Tibial nerve (tissue), 4 donors: ENCODE data around the gene ABCB9. TPM values are rescaled to one million over a fixed set of nuclear protein-coding genes. Genes with fewer than 3 reads are reported as not detected.

Experiments
- DNase-seq, 2 donors: peaks; one replicate each; pipeline ENCODE4 v3.0.0-alpha.2; 2019; ENCODE audit warnings: low spot score in 2 of 2
- H3K27ac ChIP-seq, 4 donors: fragments of 200-600 bp; sonication (generic) in 3 of 4; one replicate each; pipeline ENCODE4 v1.5.1; 2017 to 2019; ENCODE audit warnings: mild to moderate bottlenecking in 1 of 4
- H3K27me3 ChIP-seq, 2 donors: fragments of 200-600 bp; sonication (generic) in 1 of 2; one replicate each; pipeline versions ENCODE4 v1.5.1 to v1.6.0; 2017 to 2019
- H3K36me3 ChIP-seq, 3 donors: fragments of 200-600 bp; sonication (generic); one replicate each; pipeline ENCODE4 v1.5.1; 2018 to 2019
- H3K4me1 ChIP-seq, 4 donors: fragments of 200-600 bp; sonication (generic) in 3 of 4; one replicate each; pipeline ENCODE4 v1.5.1; 2017 to 2019
- H3K4me3 ChIP-seq, 4 donors: fragments of 200-600 bp; sonication (generic) in 3 of 4; one replicate each; pipeline ENCODE4 v1.5.1; 2017 to 2019; ENCODE audit warnings: mild to moderate bottlenecking in 1 of 4, moderate library complexity in 1 of 4
- H3K9me3 ChIP-seq, 4 donors: fragments of 200-600 bp; sonication (generic) in 3 of 4; one replicate each; pipeline ENCODE4 v1.5.1; 2017 to 2019
- CTCF ChIP-seq, 5 experiments: fragments of 200-600 bp in 3 of 5; fragments of 450-650 bp in 2 of 5; sonication (generic) in 3 of 5; IDR thresholded peaks; one replicate each; pipeline ENCODE4 v1.5.1; 2016 to 2019; ENCODE audit warnings: antibody characterized with exemption in 5 of 5, mild to moderate bottlenecking in 3 of 5, moderate library complexity in 2 of 5
- EP300 ChIP-seq, 2 donors: sonication (generic); formaldehyde crosslinking; IDR thresholded peaks; one replicate each; pipeline ENCODE4 v1.6.1; 2017; ENCODE audit warnings: antibody characterized with exemption in 2 of 2, mild to moderate bottlenecking in 1 of 2
- POLR2A ChIP-seq, 2 donors: fragments of 450-650 bp; IDR thresholded peaks; one replicate each; pipeline ENCODE4 v1.6.1; 2017; ENCODE audit warnings: antibody characterized with exemption in 2 of 2, mild to moderate bottlenecking in 2 of 2, moderate library complexity in 2 of 2
- whole genome bisulfite sequencing, 2 donors: methylation state at CpG; one replicate each; pipeline ENCODE4 v1.1.5; 2018; 5-methylcytosine and 5-hydroxymethylcytosine counted together
- total RNA-seq, 4 donors: library from RNA; depleted of rRNA; stranded (reverse); fragments of >200 nt; gene quantifications; one replicate each; pipeline ENCODE4 v1.1.0, GENCODE V29; 2016

The ABCB9 gene
- total RNA-seq, 4 donors from 2014 or later, result 4.2 to 11.4 (median 6.0) TPM

- no peaks in the 10 kb centered on the region for H3K27me3 ChIP-seq
- TF ChIP-seq CTCF (IDR thresholded peaks at IDR 0.05) (no peak), POLR2A (IDR thresholded peaks at IDR 0.05) (no peak), EP300 (IDR thresholded peaks at IDR 0.05) (no peak)
- H3K27ac ChIP-seq, result peak overlapping the region in 3 of 4 donors; percentile 82 to 93 (median 91)
- peaks cover 0 to 50% (median 2%) of the 10 kb centered on the region in 3 donors for H3K36me3 ChIP-seq
- H3K9me3 ChIP-seq, result no peaks in the 10 kb centered on the region
- peaks cover 0 to 87% (median 63%) of the 10 kb centered on the region in 4 donors for H3K4me1 ChIP-seq
- no peak for DNase-seq
- WGBS, 2 donors, result 0 to 1% methylated on average over 7 of the region's 7 CpGs
- peak overlapping the region; percentile 81 to 100 (median 96) for H3K4me3 ChIP-seq
These were observed 13.6 kb upstream of the ABCB9 start for GRCh38 chr12:122979908-122980182.

- TF ChIP-seq EP300 (IDR thresholded peaks at IDR 0.05) (no peak), POLR2A (IDR thresholded peaks at IDR 0.05) (no peak), CTCF (IDR thresholded peaks at IDR 0.05) (no peak)
- no peak for DNase-seq
- peak overlapping the region in 3 of 4 donors; percentile 81 to 100 (median 96) for H3K4me3 ChIP-seq
- 60 to 72% methylated on average over 24 to 25 of the region's 28 CpGs for WGBS, 2 donors
- peak overlapping the region in 1 of 4 donors; percentile 93 for H3K27ac ChIP-seq
- H3K9me3 ChIP-seq, result no peaks in the 10 kb centered on the region
- peaks cover 0 to 81% (median 57%) of the 10 kb centered on the region in 4 donors for H3K4me1 ChIP-seq
- peaks cover 0 to 50% (median 2%) of the 10 kb centered on the region in 3 donors for H3K36me3 ChIP-seq
- H3K27me3 ChIP-seq, result no peaks in the 10 kb centered on the region
These were observed 13.0 kb upstream of the ABCB9 start for GRCh38 chr12:122979001-122979907.

DNA sequence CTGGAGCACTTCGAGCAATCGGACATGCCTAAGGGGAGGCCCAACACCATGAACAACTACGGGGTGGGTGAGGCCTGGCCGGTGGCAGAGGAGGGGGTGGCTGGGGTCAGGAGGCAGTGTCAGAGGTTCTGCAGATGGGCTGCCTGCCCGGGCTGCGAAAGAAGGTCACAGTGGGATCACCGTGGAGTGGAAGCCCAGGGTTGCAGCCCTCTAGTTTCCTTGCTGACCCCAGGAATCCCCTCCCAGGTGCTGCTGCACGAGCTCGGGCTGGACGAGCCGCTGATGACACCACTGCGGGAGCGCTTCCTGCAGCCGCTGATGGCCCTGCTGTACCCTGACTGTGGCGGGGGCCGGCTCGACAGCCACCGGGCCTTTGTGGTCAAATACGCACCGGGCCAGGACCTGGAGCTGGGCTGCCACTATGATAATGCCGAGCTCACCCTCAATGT is 12.3 kb upstream of the ABCB9 start:
- peaks cover 0 to 81% (median 55%) of the 10 kb centered on the region in 4 donors for H3K4me1 ChIP-seq
- no peak for DNase-seq
- no peak overlapping the region for H3K27ac ChIP-seq

DNA sequence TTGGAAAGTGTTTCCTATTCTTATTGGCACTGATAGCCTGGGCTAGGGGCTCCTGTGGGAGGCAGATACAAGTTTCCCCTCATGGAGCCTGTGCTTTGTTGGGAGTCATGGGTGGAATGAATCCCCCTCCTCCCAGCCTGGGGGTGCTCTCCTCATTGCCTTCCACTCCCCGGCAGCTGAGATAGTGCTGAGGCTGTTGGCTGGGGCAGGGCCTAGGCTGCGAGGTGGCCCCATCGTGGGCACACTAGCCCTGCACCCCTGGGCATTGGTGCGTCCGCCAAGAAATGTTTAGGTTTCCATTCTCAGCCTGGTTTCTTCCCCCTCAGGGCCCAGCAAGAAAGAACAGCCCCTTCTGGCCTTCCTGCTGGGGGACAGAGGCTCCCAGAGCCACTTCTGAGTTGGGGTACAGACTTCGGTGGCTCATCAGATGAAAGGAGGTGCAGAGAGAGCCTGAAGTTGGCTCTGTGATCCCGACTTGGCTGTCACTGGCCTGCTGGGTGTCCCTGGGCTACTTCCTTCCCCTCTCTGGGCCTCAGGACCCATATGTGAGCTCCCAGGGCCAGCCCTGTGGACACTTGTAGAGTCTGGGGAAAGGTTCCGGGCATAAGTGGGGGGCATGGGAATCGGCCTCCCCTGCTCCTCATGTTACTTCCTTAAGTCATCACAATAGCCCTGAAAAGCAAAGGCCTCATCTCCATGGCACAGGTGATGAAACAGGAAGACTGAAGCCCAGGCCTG is 11.6 kb upstream of the ABCB9 start:
- no peak for TF ChIP-seq EP300 (IDR thresholded peaks at IDR 0.05)
- TF ChIP-seq CTCF (IDR thresholded peaks at IDR 0.05), result no peak
- no peak for TF ChIP-seq POLR2A (IDR thresholded peaks at IDR 0.05)
- Histone ChIP-seq H3K27me3 (no peaks in the 10 kb centered on the region), H3K36me3 (peaks cover 0 to 43% (median 2%) of the 10 kb centered on the region in 3 donors), H3K9me3 (no peaks in the 10 kb centered on the region), H3K4me3 (no peak overlapping the region), H3K4me1 (peaks cover 0 to 74% (median 49%) of the 10 kb centered on the region in 4 donors), H3K27ac (no peak overlapping the region)
- DNase-seq, result no peak
- WGBS, 2 donors, result 81 to 83% methylated on average over 9 of the region's 9 CpGs

More for the DNA sequence above, 12.3 kb upstream of the ABCB9 start:
- Histone ChIP-seq H3K9me3 (no peaks in the 10 kb centered on the region), H3K4me3 (no peak overlapping the region), H3K27me3 (no peaks in the 10 kb centered on the region), H3K36me3 (peaks cover 0 to 50% (median 2%) of the 10 kb centered on the region in 3 donors)
- 42 to 73% methylated on average over 4 to 12 of the region's 21 CpGs for WGBS, 2 donors
- TF ChIP-seq POLR2A (IDR thresholded peaks at IDR 0.05), result no peak
- no peak for TF ChIP-seq CTCF (IDR thresholded peaks at IDR 0.05)
- TF ChIP-seq EP300 (IDR thresholded peaks at IDR 0.05), result no peak
